Astrocyte of the cerebellum (primary cell): ENCODE results near the gene NLGN4X.

ENCODE experiments used
- DNase-seq: peaks from one replicate; pipeline ENCODE4 v3.0.0-alpha.2; 2011; ENCODE audit warnings: low read depth
- H3K4me3 ChIP-seq: 2 replicates; pipeline ENCODE4 v1.5.1; 2011; ENCODE audit warnings: mild to moderate bottlenecking, low read depth, low read length, moderate library complexity
- CTCF ChIP-seq: IDR thresholded peaks from 2 replicates; pipeline ENCODE4 v1.5.1; 2012; ENCODE audit warnings: low read length, low read depth, moderate library complexity, mild to moderate bottlenecking; ENCODE audit errors: missing control alignments
- in situ Hi-C: cut with HindIII; loops from 2 replicates; pipeline ENCODE4 v1.10.0; 2017; ENCODE audit warnings: low sequenced_read_pairs

NLGN4X gene

DNA sequence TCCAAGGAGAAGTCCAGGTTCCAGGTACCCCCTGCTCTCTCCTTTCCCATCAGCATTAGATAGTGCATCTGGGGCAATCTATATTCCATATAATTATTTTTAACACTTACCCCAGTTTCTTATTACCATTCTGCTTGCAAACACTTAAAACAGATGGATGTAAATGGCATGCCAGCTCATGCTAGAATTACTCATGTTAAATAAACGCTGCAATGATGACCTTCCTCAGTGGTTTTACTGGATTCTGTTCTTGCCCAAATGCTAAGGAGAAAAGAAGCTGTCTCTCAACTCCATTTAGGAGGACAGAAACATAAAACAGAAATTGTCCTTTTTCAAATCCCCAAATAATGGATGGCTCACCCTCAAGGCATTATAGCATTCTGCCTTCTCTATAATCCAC, 161.1 kb downstream of the NLGN4X start:
- DNase-seq = no peak

DNA sequence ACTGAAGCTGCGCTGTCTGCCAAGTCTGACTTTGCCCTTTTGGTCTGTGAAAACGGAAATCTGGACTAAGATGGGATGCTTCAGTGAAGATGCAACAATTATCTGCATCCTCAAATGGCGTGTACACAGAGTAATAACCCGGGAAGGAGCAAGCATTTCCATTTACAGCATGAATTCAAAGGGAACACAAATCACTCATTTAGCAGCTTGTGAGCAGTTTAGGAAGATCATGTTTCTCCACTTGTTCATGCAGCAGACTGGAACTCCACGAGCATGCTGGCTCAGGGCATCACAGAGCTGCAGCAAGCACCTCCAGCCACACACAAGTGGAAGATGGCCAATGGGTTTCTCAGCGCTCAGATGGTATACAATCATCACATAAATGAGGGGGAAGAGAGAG, 175.5 kb downstream of the NLGN4X start:
- no peak for DNase-seq
- no peak for TF ChIP-seq CTCF
- no peak overlapping the region for H3K4me3 ChIP-seq
- in situ Hi-C loops = no loop called here

More for the DNA sequence above, 161.1 kb downstream of the NLGN4X start:
- in situ Hi-C loops = no loop called here
- no peak for TF ChIP-seq CTCF
- no peak overlapping the region for H3K4me3 ChIP-seq

DNA sequence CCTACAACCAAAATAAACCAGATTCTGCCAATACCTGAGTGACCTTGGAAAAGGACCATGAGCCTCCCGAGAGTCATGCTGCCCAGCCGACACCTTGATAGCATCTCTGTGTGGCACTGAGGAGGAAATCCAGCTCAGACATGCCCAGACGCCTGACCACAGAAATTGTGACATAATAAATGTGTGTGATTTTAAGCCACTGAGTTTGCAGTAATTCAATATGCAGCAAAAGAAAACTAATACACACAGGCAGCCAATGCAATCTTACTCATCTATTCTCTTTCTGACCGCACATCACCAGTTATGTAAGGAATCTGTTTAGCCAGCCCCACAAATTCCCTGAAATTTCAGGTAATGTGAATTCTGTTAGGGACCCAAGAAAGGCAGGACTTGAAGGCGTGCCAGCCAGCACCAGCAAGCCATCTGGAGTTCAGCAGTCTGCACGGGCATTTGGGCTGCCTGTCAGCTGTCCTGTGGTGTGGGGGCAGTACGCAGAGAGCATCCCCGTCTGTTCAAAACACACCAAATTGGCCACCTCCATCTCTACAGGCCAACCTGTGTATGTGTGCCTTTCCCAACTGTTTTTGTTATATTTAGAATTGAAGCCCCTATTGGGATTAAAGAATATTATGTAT, 176.4 kb downstream of the NLGN4X start:
- DNase-seq = peak; percentile 35
- no peak for TF ChIP-seq CTCF
- no peak overlapping the region for H3K4me3 ChIP-seq
- in situ Hi-C loops = no loop called here

DNA sequence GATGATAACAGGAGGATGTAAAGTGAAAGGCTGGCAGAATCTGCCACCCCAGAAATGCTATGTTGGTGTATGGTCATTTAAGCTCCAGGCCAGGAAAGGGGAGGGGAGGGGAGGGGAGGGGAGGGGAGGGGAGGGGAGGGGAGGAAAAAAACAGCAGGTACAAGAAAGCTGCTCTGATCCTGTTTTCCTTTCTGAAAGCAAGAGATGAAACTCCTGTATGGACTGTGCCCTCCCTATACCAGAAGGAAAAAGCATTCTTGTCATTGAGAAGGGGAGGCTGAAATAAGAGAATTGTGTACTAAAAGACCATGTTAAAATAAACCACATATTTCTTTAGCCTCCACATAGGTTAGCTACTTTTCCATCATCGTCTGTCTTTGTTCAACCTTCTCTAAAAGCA, 179.5 kb downstream of the NLGN4X start:
- no peak overlapping the region for H3K4me3 ChIP-seq
- DNase-seq = no peak
- TF ChIP-seq CTCF = no peak
- in situ Hi-C loops = no loop called here

DNA sequence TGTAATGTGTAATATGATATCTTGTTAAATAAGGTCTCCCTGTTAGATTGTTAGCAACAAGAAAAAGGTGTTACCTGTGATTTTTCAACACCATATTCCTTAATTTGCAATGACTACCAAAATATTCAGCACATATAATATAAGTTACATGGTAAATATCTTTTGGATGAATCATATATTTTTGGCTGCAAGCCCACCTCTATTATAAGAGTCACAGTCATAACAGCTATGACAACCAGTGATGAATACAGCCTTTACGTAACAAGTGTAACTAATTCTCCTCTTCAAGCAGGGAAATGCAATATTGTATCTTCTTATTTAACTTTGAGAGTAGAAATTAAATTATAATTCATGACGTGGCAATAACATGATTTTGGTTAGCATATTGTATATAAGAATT, 187.0 kb downstream of the NLGN4X start:
- TF ChIP-seq CTCF = no peak
- H3K4me3 ChIP-seq = no peak overlapping the region
- peak; percentile 34 for DNase-seq
- in situ Hi-C loops = no loop called here

- in situ Hi-C loops = no loop called here
- DNase-seq = no peak
- H3K4me3 ChIP-seq = no peak overlapping the region
- no peak for TF ChIP-seq CTCF
These were observed 199.7 kb downstream of the NLGN4X start for GRCh38 chrX:6029014-6029413.
